ENCODE data around the gene WT1. TPM values are rescaled to one million over a fixed set of nuclear protein-coding genes. Genes with fewer than 3 reads are reported as not detected.
A peak's percentile ranks its signal among the peaks of the same experiment; 100 is the strongest.

Gene WT1
- polyA plus RNA-seq, 3 donors from 2014 or later: not detected

DNA sequence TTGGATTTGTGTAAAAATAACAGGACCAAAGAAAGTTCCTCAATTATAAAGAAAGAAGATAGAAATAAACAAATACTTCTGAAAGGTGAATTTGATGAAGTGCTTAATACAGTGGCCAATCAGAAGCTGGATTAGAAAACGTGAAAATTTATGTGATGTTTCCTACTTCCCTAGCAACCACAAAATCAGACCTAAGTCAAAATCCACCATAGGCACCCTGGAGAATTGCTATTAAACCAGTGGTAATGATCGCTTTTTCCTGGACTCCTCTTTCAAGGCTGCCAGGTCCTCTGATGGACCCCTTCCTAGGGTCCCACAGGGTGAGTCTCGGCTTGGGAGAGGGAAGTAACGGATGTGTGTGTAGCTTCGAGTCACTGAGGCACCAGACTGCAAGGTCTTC, 9.6 kb downstream of the WT1 start:
- Mint-ChIP-seq H3K27ac (no peak overlapping the region), H3K27me3 (ENCODE audit: low read depth in 3 of 3) (peaks cover 21 to 29% (median 26%) of the 10 kb centered on the region in 3 donors), H3K4me1 (peaks cover 11 to 16% of the 10 kb centered on the region in 2 donors)

DNA sequence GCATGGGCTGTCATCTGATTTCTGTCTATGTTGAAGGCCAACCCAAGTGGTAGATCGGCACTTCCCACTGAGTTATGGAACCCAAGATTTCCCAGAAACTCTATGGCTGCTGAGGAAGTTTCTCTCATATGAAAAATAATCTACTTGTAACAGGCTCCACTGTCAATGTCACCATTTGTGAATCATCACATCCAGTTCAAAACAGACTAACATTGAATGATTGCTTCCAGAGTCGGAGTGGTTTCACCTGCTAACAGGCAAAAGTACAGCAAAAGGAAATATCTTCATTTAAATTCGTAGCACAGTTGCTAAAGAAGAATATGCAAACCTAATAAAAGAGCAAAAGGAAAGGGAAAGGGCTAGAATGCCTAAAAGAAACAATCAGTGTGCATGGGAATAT, 12.8 kb downstream of the WT1 start:
- Mint-ChIP-seq H3K9me3 (no peaks in the 10 kb centered on the region), H3K4me1 (peaks cover 13 to 21% of the 10 kb centered on the region in 2 donors), H3K4me3 (no peak overlapping the region), H3K27ac (no peak overlapping the region), H3K36me3 (no peaks in the 10 kb centered on the region), H3K27me3 (ENCODE audit: low read depth in 3 of 3) (peaks cover 14 to 20% (median 17%) of the 10 kb centered on the region in 3 donors)
- DNase-seq: no peak

More for the DNA sequence above, 9.6 kb downstream of the WT1 start:
- Mint-ChIP-seq H3K9me3 (peaks cover 0 to 3% (median 0%) of the 10 kb centered on the region in 6 donors), H3K36me3 (no peaks in the 10 kb centered on the region), H3K4me3 (no peak overlapping the region)
- DNase-seq: no peak

DNA sequence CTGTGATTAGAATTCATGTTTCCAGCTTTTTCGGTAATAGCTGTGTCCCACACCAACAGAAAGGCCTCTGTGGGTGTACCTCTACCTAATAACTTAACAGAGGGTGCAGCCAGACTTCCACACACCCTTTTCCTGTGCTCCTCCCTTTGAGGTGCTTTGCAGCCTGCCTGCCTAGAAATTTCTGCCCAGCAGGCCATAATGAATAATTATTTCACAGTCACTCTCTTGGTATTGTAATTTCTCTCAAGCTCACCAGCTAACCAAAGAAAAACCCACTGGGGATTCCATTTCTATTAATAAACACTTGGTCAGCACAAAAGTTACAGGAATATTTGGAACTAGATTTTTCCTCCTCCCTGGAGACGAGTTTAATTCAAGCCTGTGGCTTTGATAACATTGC, 13.3 kb downstream of the WT1 start:
- peaks cover 13 to 21% of the 10 kb centered on the region in 2 donors for H3K4me1 Mint-ChIP-seq
- peak overlapping the region in 1 of 5 donors; percentile 40 for H3K4me3 Mint-ChIP-seq
- peaks cover 12 to 23% (median 17%) of the 10 kb centered on the region in 3 donors for H3K27me3 Mint-ChIP-seq (ENCODE audit: low read depth in 3 of 3)
- no peaks in the 10 kb centered on the region for H3K9me3 Mint-ChIP-seq
- H3K36me3 Mint-ChIP-seq: no peaks in the 10 kb centered on the region
- H3K27ac Mint-ChIP-seq: no peak overlapping the region
- no peak for DNase-seq

DNA sequence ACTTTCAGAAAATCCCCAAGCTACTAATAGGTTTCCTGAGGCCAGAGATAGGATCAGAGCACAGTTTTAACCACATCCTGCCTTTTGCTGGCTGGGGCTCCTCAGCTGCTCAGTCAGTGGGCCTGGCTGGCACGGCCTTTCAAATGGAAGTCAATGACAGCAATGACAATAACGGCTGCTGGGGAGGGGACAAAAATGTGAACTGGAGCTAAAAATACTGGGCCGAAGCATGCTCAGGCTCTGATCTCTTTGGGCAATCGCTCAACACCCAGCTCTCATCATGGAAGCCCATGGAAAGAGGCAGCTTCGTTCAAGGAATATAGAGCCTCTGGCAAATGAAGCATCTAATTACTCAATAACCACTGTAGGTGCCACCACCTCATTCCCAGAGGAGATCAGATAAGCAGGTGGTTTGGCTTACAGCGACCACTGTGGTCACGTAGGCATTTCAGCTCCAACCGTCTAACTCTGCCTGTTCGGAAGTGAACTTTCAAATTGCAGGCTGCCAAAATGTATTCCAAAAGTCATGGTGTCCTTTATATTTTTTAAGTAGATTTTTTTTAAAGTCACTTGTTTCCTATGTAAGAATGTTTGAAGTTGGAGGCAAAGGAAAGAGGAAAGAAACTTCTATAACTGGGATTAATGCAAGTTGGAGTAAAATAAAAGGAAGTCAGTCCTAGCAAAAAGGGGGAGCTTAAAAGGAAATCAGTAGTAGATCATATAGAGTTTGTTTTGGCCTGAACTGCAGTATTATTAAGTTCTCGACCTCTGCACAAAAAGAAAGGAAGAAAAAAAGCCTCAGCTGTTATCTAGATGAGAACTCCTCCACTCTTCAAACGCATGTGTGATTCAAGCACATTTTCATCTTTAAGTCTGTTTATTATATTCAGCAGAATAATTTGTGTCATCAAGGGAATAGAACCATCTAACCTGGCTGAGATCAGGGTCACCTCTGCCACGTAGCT, 14.1 kb downstream of the WT1 start:
- Mint-ChIP-seq H3K4me3 (peak overlapping the region; percentile 15 to 62 (median 56)), H3K36me3 (no peaks in the 10 kb centered on the region), H3K27me3 (ENCODE audit: low read depth in 3 of 3) (peaks cover 10 to 21% (median 12%) of the 10 kb centered on the region in 3 donors), H3K9me3 (no peaks in the 10 kb centered on the region), H3K27ac (peak overlapping the region in 2 of 6 donors; percentile 29 to 46), H3K4me1 (peaks cover 13 to 21% of the 10 kb centered on the region in 2 donors)
- DNase-seq: peak; percentile 27 to 35 (median 34)

DNA sequence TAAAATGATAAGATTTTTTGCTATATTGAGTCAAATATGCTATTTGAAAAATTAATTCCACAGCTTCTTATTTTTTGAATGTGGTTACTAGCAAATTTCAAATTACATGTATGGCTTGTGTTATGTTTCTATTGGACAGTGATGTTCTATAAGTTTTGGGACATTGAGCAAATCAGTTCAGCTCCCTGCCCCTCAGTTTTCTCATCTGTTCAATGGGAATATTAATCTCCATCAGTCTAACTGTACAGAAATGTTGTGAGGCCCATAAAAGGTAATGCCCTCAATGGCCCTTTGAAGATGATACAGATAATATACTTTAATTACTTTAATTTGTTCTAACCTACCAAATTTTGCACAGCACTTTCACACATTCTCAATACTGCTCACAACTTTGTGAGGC, 15.2 kb downstream of the WT1 start:
- H3K36me3 Mint-ChIP-seq: no peaks in the 10 kb centered on the region
- H3K9me3 Mint-ChIP-seq: no peaks in the 10 kb centered on the region
- peaks cover 13 to 21% of the 10 kb centered on the region in 2 donors for H3K4me1 Mint-ChIP-seq
- H3K27ac Mint-ChIP-seq: no peak overlapping the region
- peaks cover 8 to 17% (median 10%) of the 10 kb centered on the region in 3 donors for H3K27me3 Mint-ChIP-seq (ENCODE audit: low read depth in 3 of 3)
- no peak overlapping the region for H3K4me3 Mint-ChIP-seq
- no peak for DNase-seq

DNA sequence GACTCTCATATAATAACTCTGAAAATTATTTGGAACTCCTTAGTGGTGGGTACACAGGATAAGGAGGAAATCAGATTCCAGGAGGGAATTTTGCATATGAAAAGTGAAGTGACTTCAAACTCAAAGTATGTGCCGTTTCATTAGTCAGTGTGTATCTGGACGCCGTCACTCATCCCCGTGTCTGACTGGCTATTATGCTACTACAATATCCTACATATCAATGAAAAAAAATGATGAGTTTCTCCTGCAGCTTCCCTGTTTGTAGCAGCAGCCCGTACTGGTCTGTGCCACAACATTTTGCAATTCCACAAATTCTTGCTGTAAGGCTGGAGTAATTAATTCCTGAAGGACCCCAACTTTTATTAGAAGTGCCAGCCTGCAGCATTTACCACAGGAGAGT, 16.5 kb downstream of the WT1 start:
- DNase-seq: no peak
- H3K9me3 Mint-ChIP-seq: no peaks in the 10 kb centered on the region
- H3K4me1 Mint-ChIP-seq: peaks cover 13 to 21% of the 10 kb centered on the region in 2 donors
- peaks cover 5 to 12% (median 9%) of the 10 kb centered on the region in 3 donors for H3K27me3 Mint-ChIP-seq (ENCODE audit: low read depth in 3 of 3)
- H3K4me3 Mint-ChIP-seq: no peak overlapping the region
- no peaks in the 10 kb centered on the region for H3K36me3 Mint-ChIP-seq
- no peak overlapping the region for H3K27ac Mint-ChIP-seq

DNA sequence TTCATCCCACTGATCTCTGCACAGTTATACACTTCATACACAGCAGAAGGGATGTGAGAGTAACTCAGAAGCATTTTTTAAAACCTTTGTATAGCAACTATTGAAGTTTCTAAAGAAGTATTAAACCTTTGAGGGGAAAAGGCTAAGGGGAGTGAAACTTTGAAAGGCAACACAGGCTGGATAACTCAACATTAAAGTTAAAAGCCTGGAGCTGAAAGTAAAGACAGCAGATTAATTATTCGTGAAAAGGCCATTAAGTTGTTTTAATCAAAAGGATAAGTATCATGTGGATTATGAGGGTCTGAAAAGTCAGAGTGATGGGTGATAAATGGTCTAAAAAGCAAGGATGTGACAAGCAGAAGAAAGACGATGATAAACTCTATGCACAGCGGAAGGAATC, 17.5 kb downstream of the WT1 start:
- DNase-seq: no peak
- Mint-ChIP-seq H3K4me1 (peaks cover 13 to 21% of the 10 kb centered on the region in 2 donors), H3K36me3 (peaks cover 0 to under 1% (median 0%) of the 10 kb centered on the region in 3 donors), H3K27me3 (ENCODE audit: low read depth in 3 of 3) (peaks cover 3 to 7% (median 7%) of the 10 kb centered on the region in 3 donors), H3K4me3 (no peak overlapping the region), H3K9me3 (no peaks in the 10 kb centered on the region), H3K27ac (no peak overlapping the region)

DNA sequence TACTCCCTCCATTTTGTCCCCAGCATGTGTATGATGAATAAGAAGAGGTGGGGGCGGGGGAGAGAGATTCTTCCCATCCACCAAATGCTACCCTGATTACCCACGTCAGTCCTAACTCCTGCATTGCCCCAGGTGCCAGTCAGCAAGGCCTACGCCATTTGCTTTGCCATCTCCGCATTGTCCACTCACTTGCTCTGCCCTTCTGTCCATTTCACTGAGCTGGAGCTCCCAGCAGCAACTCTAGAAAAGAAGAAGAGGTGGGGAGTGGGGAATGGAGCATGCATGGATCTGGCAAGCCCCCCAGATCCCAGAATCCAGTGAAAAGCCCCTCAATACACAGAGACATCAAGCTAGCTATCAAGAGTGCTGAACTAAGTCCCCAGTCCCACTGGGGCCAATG, 19.0 kb downstream of the WT1 start:
- H3K27me3 Mint-ChIP-seq (ENCODE audit: low read depth in 3 of 3): peaks cover 1 to 7% (median 5%) of the 10 kb centered on the region in 3 donors
- H3K36me3 Mint-ChIP-seq: peaks cover 0 to 4% (median 0%) of the 10 kb centered on the region in 3 donors
- DNase-seq: no peak
- H3K9me3 Mint-ChIP-seq: peaks cover 0 to 2% (median 0%) of the 10 kb centered on the region in 6 donors
- peaks cover 8 to 10% of the 10 kb centered on the region in 2 donors for H3K4me1 Mint-ChIP-seq
- no peak overlapping the region for H3K27ac Mint-ChIP-seq
- H3K4me3 Mint-ChIP-seq: no peak overlapping the region

DNA sequence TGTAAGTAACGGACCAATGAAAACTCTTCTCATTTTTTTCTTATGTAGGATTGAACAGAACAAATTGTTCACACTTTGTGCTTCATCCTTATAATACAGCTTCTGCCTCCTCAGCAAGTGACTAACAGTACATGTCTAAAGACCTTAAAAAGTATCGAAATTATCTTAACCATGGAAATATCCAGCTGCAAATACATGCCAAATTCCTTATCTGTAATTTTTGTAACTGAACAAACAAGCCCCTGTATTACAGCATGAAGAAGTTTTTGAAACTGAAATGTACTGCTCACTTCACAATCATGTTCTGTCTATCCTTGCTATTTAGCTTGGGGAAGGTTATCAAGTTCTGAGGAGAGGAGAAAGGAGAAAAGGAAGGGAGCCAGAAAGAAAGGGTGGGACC, 20.4 kb downstream of the WT1 start:
- Mint-ChIP-seq H3K4me3 (no peak overlapping the region), H3K36me3 (peaks cover 0 to 4% (median 0%) of the 10 kb centered on the region in 3 donors), H3K27me3 (ENCODE audit: low read depth in 3 of 3) (peaks cover 0 to 9% (median 5%) of the 10 kb centered on the region in 3 donors), H3K4me1 (no peaks in the 10 kb centered on the region), H3K27ac (no peak overlapping the region), H3K9me3 (peaks cover 0 to 2% (median 0%) of the 10 kb centered on the region in 6 donors)
- no peak for DNase-seq

DNA sequence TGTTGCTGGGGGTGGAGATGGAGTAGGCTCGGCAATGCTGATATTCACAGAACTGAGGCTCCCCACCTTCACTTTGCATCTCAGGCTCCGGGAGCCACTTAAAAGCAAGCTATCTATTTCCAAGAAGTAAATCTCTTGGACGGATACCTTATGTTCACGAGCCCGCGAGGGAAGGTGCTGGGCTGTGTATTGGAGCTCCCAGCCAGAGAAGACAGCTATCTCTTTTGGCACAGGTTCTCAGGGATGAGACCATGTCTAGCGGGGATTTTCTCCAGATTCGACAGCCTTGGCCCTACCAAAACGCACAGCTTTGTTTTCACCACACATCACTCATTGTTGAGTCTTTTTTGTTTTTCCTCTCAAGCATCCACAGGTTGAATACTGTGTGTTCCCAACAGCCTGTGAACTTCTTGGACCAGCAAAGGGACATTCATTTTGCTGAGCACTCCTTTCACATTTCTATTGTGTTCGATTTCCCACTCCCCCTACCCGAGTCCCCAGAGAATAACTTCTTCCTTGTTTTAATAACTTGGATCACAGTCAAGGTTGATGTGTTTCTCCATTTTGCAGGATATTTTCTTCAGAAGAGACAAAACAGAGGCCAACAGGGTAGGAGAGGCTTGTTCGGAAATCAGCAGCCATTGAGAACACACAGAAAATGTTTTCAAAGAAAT, 23.3 kb downstream of the WT1 start:
- peaks cover 0 to 2% (median 0%) of the 10 kb centered on the region in 6 donors for H3K9me3 Mint-ChIP-seq
- no peaks in the 10 kb centered on the region for H3K4me1 Mint-ChIP-seq
- H3K27me3 Mint-ChIP-seq (ENCODE audit: low read depth in 3 of 3): peaks cover 0 to 8% (median 2%) of the 10 kb centered on the region in 3 donors
- no peak overlapping the region for H3K4me3 Mint-ChIP-seq
- peaks cover 0 to 4% (median 0%) of the 10 kb centered on the region in 3 donors for H3K36me3 Mint-ChIP-seq
- DNase-seq: no peak
- no peak overlapping the region for H3K27ac Mint-ChIP-seq

DNA sequence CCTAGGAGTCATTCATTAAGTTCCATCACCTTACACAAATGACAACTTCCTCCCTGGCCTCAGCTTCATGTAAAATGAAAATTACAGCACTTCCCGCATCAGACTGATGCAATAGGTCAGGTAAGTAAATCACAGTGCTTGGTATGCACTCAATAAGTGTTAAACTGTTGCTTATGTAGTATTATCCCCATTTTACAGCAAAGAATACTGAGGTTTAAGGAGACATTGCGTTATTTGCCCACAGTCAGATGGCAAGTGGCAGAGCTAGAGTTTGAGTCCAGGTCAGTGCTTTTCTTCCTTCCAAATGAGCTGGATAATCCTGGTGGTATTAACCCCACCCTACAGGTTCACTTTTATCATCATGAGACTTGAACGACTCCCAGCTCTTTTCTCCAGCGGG, 29.7 kb downstream of the WT1 start:
- H3K27ac Mint-ChIP-seq: no peak overlapping the region
- H3K4me3 Mint-ChIP-seq: no peak overlapping the region
- H3K27me3 Mint-ChIP-seq (ENCODE audit: low read depth in 3 of 3): peaks cover 0 to 7% (median 4%) of the 10 kb centered on the region in 3 donors
- H3K4me1 Mint-ChIP-seq: no peaks in the 10 kb centered on the region
- peaks cover 0 to 4% (median 0%) of the 10 kb centered on the region in 3 donors for H3K36me3 Mint-ChIP-seq
- DNase-seq: no peak
- H3K9me3 Mint-ChIP-seq: peaks cover 0 to 6% (median 0%) of the 10 kb centered on the region in 6 donors

DNA sequence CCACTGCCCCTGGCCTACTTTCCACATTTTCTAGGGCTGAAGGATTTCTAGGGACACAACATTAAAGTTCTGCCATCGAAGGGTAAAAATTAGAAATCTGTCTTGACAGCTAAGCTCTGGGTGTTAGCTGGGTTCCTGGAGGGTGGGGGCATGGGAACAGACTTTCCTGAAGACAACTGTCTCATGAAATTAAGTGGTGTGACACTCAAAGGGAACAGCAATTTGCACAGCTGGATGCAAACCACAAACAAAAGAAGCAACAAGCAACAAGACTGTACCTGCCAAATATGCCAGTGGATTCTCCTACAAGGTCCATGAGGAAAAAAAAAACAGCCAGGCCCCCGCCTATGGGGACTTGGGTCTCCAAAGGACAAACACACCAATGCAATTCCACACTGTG, 32.5 kb downstream of the WT1 start:
- peaks cover 0 to 11% (median 3%) of the 10 kb centered on the region in 3 donors for H3K27me3 Mint-ChIP-seq (ENCODE audit: low read depth in 3 of 3)
- peaks cover 0 to 4% (median 0%) of the 10 kb centered on the region in 3 donors for H3K36me3 Mint-ChIP-seq
- no peak overlapping the region for H3K27ac Mint-ChIP-seq
- peaks cover 0 to 6% (median 0%) of the 10 kb centered on the region in 6 donors for H3K9me3 Mint-ChIP-seq
- H3K4me3 Mint-ChIP-seq: no peak overlapping the region
- no peak for DNase-seq
- H3K4me1 Mint-ChIP-seq: no peaks in the 10 kb centered on the region

DNA sequence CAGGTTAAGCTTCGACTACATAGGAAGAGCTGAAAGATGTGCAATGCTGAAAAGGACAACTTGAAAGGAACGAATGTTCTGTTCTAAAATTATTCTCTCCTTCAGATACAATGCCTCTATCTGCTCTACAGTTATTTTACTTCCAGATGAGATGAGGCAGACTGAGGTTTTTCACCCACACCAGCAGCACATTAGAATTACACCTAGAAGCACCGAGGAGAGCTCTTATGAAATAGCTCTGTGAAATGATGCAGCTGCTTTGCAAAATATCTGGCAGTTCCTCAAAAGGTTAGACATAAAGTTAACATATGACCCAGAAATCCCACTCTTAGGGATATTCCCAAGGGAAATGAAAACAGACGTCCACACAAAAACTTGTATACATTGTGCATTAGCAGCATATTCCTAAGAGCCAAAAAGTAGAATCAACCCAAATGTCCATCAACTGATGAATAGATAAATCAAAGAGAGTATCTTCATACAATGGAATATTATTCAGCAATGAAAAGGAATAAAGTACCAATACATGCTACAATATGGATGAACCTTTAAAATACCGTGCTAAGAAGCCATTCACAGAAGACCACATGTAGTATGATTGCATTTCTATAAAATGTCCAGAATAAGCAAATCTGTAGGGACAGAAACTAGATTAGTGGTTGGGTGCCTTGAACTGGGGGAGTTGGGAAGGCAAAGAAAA, 34.5 kb downstream of the WT1 start:
- peaks cover 0 to 4% (median 0%) of the 10 kb centered on the region in 3 donors for H3K36me3 Mint-ChIP-seq
- peaks cover 0 to 6% (median 0%) of the 10 kb centered on the region in 6 donors for H3K9me3 Mint-ChIP-seq
- no peak for DNase-seq
- H3K4me1 Mint-ChIP-seq: no peaks in the 10 kb centered on the region
- H3K27ac Mint-ChIP-seq: no peak overlapping the region
- H3K4me3 Mint-ChIP-seq: no peak overlapping the region
- H3K27me3 Mint-ChIP-seq (ENCODE audit: low read depth in 3 of 3): peaks cover 0 to 8% (median 3%) of the 10 kb centered on the region in 3 donors

All from immature natural killer cell (primary cell).